ENCODE results near the gene GGTLC2. TPM values are rescaled to one million over a fixed set of nuclear protein-coding genes. Genes with fewer than 3 reads are reported as not detected.
"Not testable (repeated sequence)": the region's sequence is repeated elsewhere in the genome, so short reads cannot be mapped to it uniquely, and the experiment has no call there.

The GGTLC2 gene
- total RNA-seq = not detected
- not detected for polyA plus RNA-seq

GRCh38 chr22:22644314-22644713, at the start of gene GGTLC2:
GGTLC2 (plus strand) TSS chr22:22644614; CDS start chr22:22646346, 1,732 bp downstream.
- H3K27ac ChIP-seq (ENCODE audit: low read depth); DNase-seq (ENCODE audit: extremely low spot score); H3K36me3 ChIP-seq (ENCODE audit: insufficient read depth); H3K4me3 ChIP-seq (ENCODE audit: low read depth, low read length); H3K4me1 ChIP-seq (ENCODE audit: insufficient read depth): not testable (repeated sequence)
- WGBS = no CpG with 5 or more reads among the region's 30 CpGs

GRCh38 chr22:22595001-22595835, 49.2 kb upstream of the GGTLC2 start:
- 89% methylated on average over 5 of the region's 5 CpGs for WGBS
- Histone ChIP-seq H3K36me3 (ENCODE audit: insufficient read depth) (no peaks in the 10 kb centered on the region), H3K27ac (ENCODE audit: low read depth) (no peak overlapping the region), H3K4me1 (ENCODE audit: insufficient read depth) (no peaks in the 10 kb centered on the region), H3K4me3 (ENCODE audit: low read depth, low read length) (no peak overlapping the region)
- no peak for DNase-seq (ENCODE audit: extremely low spot score)

- 52% methylated on average over 5 of the region's 5 CpGs for WGBS
- DNase-seq (ENCODE audit: extremely low spot score) = no peak
- no peaks in the 10 kb centered on the region for H3K36me3 ChIP-seq (ENCODE audit: insufficient read depth)
- H3K27ac ChIP-seq (ENCODE audit: low read depth) = no peak overlapping the region
- no peak overlapping the region for H3K4me3 ChIP-seq (ENCODE audit: low read depth, low read length)
- H3K4me1 ChIP-seq (ENCODE audit: insufficient read depth) = no peaks in the 10 kb centered on the region
Observed at GRCh38 chr22:22598144-22598543, 46.3 kb upstream of the GGTLC2 start.

- WGBS = 47% methylated on average over 3 of the region's 3 CpGs
- Histone ChIP-seq H3K4me3 (ENCODE audit: low read depth, low read length) (no peak overlapping the region), H3K4me1 (ENCODE audit: insufficient read depth) (no peaks in the 10 kb centered on the region), H3K27ac (ENCODE audit: low read depth) (no peak overlapping the region), H3K36me3 (ENCODE audit: insufficient read depth) (no peaks in the 10 kb centered on the region)
- DNase-seq (ENCODE audit: extremely low spot score) = no peak
Observed at GRCh38 chr22:22599248-22599647, 45.2 kb upstream of the GGTLC2 start.

- Histone ChIP-seq H3K27ac (ENCODE audit: low read depth) (no peak overlapping the region), H3K36me3 (ENCODE audit: insufficient read depth) (no peaks in the 10 kb centered on the region), H3K4me1 (ENCODE audit: insufficient read depth) (no peaks in the 10 kb centered on the region), H3K4me3 (ENCODE audit: low read depth, low read length) (no peak overlapping the region)
- WGBS = 84% methylated on average over 6 of the region's 6 CpGs
- DNase-seq (ENCODE audit: extremely low spot score) = no peak
Observed at GRCh38 chr22:22600531-22601261, 43.7 kb upstream of the GGTLC2 start.

GRCh38 chr22:22603470-22603947, 40.9 kb upstream of the GGTLC2 start:
- WGBS = 82% methylated on average over 3 of the region's 3 CpGs
- no peak for DNase-seq (ENCODE audit: extremely low spot score)
- no peaks in the 10 kb centered on the region for H3K36me3 ChIP-seq (ENCODE audit: insufficient read depth)

GRCh38 chr22:22604326-22605073, 39.9 kb upstream of the GGTLC2 start:
- no peaks in the 10 kb centered on the region for H3K4me1 ChIP-seq (ENCODE audit: insufficient read depth)
- no peak overlapping the region for H3K4me3 ChIP-seq (ENCODE audit: low read depth, low read length)
- no peak for DNase-seq (ENCODE audit: extremely low spot score)
- WGBS = 70% methylated on average over 3 of the region's 3 CpGs
- no peaks in the 10 kb centered on the region for H3K36me3 ChIP-seq (ENCODE audit: insufficient read depth)
- H3K27ac ChIP-seq (ENCODE audit: low read depth) = no peak overlapping the region

More at GRCh38 chr22:22603470-22603947, 40.9 kb upstream of the GGTLC2 start:
- Histone ChIP-seq H3K4me3 (ENCODE audit: low read depth, low read length) (no peak overlapping the region), H3K27ac (ENCODE audit: low read depth) (no peak overlapping the region), H3K4me1 (ENCODE audit: insufficient read depth) (no peaks in the 10 kb centered on the region)

GRCh38 chr22:22605074-22605404, 39.4 kb upstream of the GGTLC2 start:
- WGBS = 85% methylated on average over 3 of the region's 3 CpGs
- no peaks in the 10 kb centered on the region for H3K4me1 ChIP-seq (ENCODE audit: insufficient read depth)
- no peak overlapping the region for H3K4me3 ChIP-seq (ENCODE audit: low read depth, low read length)
- H3K27ac ChIP-seq (ENCODE audit: low read depth) = no peak overlapping the region
- H3K36me3 ChIP-seq (ENCODE audit: insufficient read depth) = no peaks in the 10 kb centered on the region
- DNase-seq (ENCODE audit: extremely low spot score) = no peak

GRCh38 chr22:22608022-22608421, 36.4 kb upstream of the GGTLC2 start:
- H3K27ac ChIP-seq (ENCODE audit: low read depth); H3K4me1 ChIP-seq (ENCODE audit: insufficient read depth); DNase-seq (ENCODE audit: extremely low spot score); H3K4me3 ChIP-seq (ENCODE audit: low read depth, low read length); H3K36me3 ChIP-seq (ENCODE audit: insufficient read depth): not testable (repeated sequence)
- 85% methylated on average over 3 of the region's 3 CpGs for WGBS

GRCh38 chr22:22609291-22609690, 35.1 kb upstream of the GGTLC2 start:
- 43% methylated on average over 5 of the region's 5 CpGs for WGBS
- no peak for DNase-seq (ENCODE audit: extremely low spot score)
- no peaks in the 10 kb centered on the region for H3K36me3 ChIP-seq (ENCODE audit: insufficient read depth)
- H3K4me3 ChIP-seq (ENCODE audit: low read depth, low read length) = no peak overlapping the region
- H3K27ac ChIP-seq (ENCODE audit: low read depth) = no peak overlapping the region
- no peaks in the 10 kb centered on the region for H3K4me1 ChIP-seq (ENCODE audit: insufficient read depth)

- WGBS = 80% methylated on average over 2 of the region's 2 CpGs
- Histone ChIP-seq H3K4me1 (ENCODE audit: insufficient read depth) (no peaks in the 10 kb centered on the region), H3K36me3 (ENCODE audit: insufficient read depth) (no peaks in the 10 kb centered on the region), H3K4me3 (ENCODE audit: low read depth, low read length) (no peak overlapping the region), H3K27ac (ENCODE audit: low read depth) (no peak overlapping the region)
- no peak for DNase-seq (ENCODE audit: extremely low spot score)
Observed at GRCh38 chr22:22612516-22612915, 31.9 kb upstream of the GGTLC2 start.

GRCh38 chr22:22614065-22614464, 30.3 kb upstream of the GGTLC2 start:
- H3K36me3 ChIP-seq (ENCODE audit: insufficient read depth) = no peaks in the 10 kb centered on the region
- DNase-seq (ENCODE audit: extremely low spot score) = no peak
- no peak overlapping the region for H3K4me3 ChIP-seq (ENCODE audit: low read depth, low read length)
- no peaks in the 10 kb centered on the region for H3K4me1 ChIP-seq (ENCODE audit: insufficient read depth)
- WGBS = 65% methylated on average over 3 of the region's 3 CpGs
- H3K27ac ChIP-seq (ENCODE audit: low read depth) = no peak overlapping the region

- 46% methylated on average over 5 of the region's 5 CpGs for WGBS
- DNase-seq (ENCODE audit: extremely low spot score) = no peak
Observed at GRCh38 chr22:22616636-22617035, 27.8 kb upstream of the GGTLC2 start.

More at GRCh38 chr22:22616636-22617035, 27.8 kb upstream of the GGTLC2 start:
- no peaks in the 10 kb centered on the region for H3K36me3 ChIP-seq (ENCODE audit: insufficient read depth)
- no peak overlapping the region for H3K27ac ChIP-seq (ENCODE audit: low read depth)
- H3K4me3 ChIP-seq (ENCODE audit: low read depth, low read length) = no peak overlapping the region
- no peaks in the 10 kb centered on the region for H3K4me1 ChIP-seq (ENCODE audit: insufficient read depth)
